Prostate gland (tissue), 2 donors: Measurements from ENCODE around the gene PDE2A.

Source experiments
- CTCF ChIP-seq, 4 experiments: fragments of 200-600 bp in 2 of 4; fragments of 450-650 bp in 2 of 4; sonication (generic) in 2 of 4; IDR thresholded peaks; 1 replicate in 3 of 4; 2 replicates in 1 of 4; pipeline ENCODE4 v1.5.1; 2016 to 2019; ENCODE audit warnings: antibody characterized with exemption in 4 of 4, mild to moderate bottlenecking in 2 of 4, moderate library complexity in 2 of 4
- POLR2A ChIP-seq: fragments of 450-650 bp; IDR thresholded peaks from one replicate; pipeline ENCODE4 v1.6.1; 2016; ENCODE audit warnings: antibody characterized with exemption, mild to moderate bottlenecking
- POLR2AphosphoS5 ChIP-seq: sonication (generic); formaldehyde crosslinking; IDR thresholded peaks from one replicate; pipeline ENCODE4 v1.6.1; 2017; ENCODE audit warnings: antibody characterized with exemption

DNA sequence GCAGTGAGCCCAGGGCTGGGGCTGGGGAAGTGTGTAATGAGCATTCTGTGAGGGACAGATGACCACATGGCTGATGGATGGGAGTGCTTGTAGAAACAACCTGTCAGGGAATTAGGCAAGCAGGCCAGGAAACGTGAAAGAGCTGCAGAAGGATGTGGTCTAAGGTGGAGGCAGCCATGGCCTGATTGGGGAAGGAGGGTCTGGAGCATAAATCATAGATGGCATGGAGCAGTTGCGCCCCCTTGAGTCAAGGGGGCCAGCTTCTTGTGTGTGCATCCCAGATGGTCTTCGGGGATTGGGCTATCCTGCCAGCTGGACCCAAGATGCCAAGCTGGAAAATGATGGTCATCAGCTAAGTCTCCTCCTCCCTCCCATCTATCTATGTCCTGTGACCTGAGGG, 120.5 kb downstream of the PDE2A start:
- TF ChIP-seq CTCF (IDR thresholded peaks at IDR 0.05) (no peak), POLR2A (no peak), POLR2AphosphoS5 (no peak)
